ENCODE results near the gene DNPH1.
A peak's percentile ranks its signal among the peaks of the same experiment; 100 is the strongest.

Gene DNPH1

DNA sequence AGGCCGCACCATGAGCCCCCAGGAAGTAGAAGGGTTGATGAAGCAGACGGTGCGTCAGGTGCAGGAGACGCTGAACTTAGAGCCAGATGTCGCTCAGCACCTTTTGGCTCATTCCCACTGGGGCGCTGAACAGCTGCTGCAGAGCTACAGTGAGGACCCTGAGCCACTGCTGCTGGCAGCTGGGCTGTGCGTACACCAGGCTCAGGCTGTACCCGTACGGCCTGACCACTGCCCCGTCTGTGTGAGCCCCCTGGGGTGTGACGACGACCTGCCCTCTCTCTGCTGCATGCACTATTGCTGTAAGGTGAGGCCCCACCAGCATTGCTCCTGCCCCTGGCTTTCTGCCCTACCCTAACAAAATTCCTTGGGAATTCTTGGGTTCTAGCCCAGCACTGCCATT lies 13.1 kb downstream of the DNPH1 start:
- no peak for DNase-seq

DNA sequence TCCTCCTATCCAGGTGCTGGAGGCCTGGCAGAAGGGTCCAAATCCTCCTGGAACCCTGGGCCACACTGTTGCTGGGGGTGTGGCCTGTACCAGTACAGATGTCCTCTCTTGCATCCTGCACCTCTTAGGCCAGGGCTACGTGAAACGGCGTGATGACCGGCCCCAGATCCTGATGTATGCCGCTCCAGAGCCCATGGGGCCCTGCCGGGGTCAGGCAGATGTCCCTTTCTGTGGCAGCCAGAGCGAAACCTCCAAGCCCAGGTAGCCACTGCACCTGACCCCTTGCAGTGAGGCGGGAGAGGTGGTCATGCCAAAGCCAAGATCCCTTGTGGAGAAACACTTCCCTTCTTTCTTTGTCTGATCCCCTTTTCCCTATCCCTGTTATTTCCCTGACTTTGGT lies 14.2 kb downstream of the DNPH1 start:
- DNase-seq: no peak

DNA sequence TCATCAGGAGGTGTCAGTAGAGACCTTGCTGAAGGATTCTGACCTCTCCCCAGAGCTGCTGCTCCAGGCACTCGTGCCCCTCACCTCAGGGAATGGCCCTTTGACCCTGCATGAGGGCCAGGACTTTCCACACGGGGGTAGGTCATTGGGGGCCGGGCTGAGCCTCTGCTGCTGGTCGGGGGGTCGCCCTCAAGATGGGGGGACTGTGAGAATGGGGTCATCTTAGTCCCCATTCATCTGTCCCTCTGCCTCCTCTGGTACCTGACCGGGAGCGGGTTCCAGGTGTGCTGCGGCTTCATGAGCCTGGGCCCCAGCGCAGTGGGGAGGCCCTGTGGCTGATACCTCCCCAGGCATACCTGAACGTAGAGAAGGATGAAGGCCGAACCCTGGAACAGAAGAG lies 15.8 kb downstream of the DNPH1 start:
- DNase-seq: no peak

DNA sequence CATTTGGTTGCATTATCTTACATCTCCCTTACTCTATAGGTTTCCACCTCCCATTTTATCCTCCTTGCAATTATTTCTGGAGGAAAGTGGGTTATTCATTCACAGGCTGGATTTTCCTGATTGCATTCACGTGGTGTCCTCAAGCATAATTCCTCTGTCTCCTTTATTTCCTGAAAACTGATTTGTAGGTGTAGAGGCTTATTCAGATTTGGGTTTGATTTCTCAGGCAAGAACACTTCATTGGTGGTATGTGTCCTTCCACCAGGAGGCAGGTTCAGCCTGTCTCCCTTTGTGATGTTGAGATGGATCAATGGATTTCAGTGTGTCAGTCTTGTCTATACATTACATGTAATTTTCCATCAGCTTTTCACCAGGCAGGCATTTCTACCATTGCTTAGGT lies 17.3 kb downstream of the DNPH1 start:
- DNase-seq: no peak

DNA sequence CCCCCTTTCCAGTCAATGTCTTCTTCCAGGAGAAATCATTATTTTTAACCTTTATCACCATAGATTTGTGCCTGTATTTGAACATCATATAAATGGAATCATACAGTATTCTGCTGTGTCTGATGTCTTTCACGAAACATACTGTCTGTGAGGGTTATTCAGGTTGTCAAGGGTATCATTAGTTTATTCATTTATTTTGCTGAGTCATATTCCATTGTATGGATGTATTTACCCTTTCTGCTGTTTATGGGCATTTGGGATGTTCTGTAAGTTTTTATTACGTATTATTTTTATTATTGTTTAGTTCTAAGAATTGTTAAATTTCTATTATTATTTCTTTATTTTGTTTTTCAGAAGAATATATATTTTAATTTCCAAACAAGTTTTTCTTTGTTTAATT lies 22.0 kb downstream of the DNPH1 start:
- no peak for DNase-seq

DNA sequence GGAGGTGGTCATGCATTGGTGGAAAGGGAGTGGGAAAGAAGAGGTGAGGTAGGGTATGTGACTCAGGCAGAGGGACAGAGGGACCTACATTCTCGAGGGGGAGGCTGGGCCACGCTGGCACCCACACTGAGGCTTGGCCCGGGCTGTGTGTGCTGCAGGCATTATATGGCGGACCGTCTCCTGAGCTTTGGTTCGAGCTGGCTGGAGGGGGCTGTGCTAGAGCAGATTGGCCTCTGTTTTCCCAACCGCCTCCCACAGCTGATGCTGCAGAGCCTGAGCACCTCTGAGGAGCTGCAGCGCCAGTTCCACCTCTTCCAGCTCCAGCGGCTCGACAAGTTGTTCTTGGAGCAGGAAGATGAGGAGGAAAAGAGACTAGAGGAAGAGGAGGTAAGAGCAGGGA lies 23.4 kb downstream of the DNPH1 start:
- no peak for DNase-seq

DNA sequence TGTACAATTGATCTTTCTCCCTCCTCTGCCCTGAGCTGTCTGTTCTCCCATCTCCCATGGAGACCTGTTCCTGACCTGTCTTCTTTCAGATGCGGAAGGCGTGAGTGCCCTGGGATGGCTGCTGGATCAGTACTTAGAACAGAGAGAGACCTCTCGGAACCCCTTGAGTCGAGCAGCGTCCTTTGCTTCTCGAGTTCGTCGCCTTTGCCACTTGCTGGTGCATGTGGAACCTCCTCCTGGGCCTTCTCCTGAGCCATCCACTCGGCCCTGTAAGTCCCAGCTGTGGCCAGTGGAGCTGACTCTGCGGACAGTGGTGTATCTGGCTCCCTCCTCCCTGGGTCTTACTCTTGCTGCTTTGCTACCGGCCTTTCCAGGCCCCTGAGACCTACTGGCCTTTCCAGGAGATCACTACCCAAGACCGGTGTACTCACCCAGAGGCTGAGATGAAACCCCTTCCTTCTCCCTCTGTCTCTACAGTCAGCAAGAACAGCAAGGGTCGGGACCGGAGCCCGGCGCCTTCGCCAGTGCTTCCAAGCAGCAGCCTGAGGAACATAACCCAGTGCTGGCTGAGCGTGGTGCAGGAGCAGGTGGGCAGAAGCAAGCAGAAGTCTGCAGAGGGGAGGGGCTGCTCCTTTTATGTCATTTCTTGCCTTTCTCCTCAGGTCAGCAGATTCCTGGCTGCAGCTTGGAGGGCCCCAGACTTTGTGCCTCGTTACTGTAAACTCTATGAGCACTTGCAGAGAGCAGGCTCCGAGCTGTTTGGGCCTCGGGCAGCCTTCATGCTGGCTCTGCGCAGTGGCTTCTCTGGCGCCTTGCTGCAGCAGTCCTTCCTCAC lies 24.8 kb downstream of the DNPH1 start:
- DNase-seq: no peak

DNA sequence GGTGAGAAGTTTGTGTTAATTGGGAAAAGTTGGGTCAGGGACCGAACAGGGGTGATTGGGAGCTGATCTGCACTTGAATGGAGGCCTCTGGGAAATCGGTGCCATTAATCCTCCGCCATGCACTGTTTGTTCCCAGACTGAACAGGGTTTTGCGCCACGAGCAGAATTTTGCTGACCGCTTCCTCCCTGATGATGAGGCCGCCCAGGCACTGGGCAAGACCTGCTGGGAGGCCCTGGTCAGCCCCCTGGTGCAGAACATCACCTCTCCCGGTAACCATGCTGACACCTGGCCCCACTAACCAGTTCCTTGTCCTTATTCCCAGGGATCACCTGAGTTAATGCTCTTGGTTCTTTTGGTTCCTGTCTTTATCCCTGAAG lies 25.6 kb downstream of the DNPH1 start:
- DNase-seq: no peak

DNA sequence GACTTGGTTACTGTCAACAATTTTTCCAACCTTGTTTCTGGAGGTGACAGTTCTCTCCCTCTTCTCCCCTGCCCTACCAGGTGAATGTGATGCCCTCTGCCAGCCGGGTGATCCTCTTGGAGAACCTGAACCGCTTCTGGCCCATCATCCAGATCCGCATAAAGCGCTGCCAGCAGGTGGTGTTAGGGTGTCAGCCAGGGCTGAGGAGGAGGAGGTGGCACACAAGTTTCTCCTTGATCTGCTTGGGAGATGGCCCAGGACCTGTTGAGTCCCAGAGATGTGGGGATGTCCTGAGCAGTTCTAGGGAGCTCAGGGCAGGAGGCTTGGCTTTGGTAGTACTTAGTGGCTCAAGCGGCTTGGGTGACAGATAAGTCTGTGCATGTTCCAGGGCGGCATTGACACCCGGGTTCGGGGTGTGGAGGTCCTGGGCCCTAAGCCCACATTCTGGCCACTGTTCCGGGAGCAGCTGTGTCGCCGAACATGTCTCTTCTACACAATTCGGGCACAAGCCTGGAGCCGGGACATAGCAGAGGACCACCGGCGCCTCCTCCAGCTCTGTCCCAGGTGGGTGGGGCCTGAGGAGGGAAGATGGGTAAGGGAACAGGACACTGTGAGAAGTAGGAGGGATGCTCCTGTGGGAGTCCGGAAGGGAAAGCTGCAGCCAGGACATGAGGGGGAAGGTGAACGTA lies 26.1 kb downstream of the DNPH1 start:
- DNase-seq: no peak

DNA sequence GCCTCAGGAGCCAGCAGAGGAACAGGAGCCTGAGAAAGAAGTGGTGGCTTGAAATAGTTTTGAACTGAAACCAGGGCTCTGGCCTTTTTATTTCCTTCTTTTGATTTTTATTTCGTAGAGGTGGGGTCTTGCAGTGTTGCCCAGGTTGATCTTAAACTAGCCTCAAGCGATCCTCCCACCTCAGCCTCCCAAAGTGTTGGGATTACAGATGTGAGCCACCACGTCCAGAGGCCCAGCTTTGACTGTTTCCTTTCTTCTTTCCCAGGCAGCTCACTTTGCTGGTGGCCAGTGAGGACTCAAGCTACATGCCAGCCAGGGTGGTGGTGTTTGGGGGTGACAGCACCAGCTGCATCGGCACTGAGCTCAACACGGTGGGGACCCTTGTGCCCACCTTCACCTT lies 26.8 kb downstream of the DNPH1 start:
- DNase-seq: no peak

DNA sequence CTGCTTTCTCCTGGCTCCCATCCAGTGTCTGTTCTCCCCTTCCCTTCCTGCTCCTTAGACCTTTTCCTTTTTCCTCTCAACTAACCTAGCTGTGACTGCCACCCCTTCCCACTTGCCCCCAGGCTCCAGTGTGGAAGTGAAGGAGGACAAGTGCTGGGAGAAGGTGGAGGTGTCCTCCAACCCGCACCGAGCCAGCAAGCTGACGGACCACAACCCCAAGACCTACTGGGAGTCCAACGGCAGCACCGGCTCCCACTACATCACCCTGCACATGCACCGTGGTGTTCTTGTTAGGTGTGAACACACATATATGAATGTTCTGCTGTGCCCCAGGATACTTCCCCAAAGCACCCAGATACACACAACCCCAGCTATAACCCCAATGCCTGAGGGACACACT lies 28.7 kb downstream of the DNPH1 start:
- no peak for DNase-seq

DNA sequence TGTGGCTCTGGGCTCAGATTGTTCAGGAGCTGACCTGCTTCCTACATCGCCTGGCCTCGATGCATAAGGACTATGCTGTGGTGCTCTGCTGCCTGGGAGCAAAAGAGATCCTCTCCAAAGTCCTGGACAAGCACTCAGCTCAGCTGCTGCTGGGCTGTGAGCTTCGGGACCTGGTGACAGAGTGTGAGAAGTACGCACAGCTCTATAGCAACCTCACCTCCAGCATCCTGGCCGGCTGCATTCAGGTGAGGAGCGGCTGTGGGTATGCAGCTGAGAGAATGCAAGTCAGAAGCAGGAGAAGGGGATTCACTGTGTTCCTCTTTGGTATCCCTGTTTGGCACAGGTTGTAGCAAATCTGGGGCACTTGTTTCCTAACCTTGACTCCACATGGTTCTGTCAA lies 29.4 kb downstream of the DNPH1 start:
- no peak for DNase-seq

DNA sequence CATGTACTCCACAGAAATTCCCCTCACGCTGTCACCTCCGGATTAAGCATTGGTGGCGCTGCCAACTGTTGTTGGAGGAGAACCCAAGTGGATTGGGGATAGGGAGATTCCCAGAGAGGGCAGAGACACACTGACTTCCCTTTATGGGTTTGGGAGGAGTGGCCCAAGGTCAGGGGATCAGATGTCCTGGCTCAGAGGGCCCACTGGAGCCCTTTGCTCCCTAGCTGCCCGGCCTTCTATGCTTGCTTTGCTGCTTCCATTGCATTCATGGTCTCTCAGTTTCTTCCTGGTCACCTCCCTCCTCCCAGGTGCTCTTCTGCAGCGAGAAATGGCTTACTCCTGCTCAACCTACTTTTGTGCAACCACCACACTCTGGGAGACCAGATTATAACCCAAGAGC lies 32.9 kb downstream of the DNPH1 start:
- no peak for DNase-seq

DNA sequence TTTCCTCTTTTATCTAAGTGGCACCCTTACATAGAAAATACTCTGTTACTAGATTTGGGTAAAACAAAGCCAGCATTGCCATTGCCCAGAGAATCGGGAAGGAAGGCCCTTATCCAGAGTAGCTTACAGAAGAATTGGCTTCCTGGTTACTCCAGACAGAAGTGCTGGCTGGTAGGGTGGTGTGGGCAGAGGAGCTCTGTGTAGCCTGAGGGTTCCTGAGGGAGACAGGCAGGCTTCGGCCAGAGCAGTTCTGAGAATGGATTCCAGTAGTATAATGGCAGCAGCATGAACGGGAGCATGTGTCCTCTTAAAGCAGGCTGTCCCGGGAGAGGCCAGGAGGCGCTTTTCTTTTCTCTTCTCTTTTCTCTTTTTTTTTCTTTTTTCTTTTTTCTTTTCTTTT lies 35.4 kb downstream of the DNPH1 start:
- no peak for DNase-seq

DNA sequence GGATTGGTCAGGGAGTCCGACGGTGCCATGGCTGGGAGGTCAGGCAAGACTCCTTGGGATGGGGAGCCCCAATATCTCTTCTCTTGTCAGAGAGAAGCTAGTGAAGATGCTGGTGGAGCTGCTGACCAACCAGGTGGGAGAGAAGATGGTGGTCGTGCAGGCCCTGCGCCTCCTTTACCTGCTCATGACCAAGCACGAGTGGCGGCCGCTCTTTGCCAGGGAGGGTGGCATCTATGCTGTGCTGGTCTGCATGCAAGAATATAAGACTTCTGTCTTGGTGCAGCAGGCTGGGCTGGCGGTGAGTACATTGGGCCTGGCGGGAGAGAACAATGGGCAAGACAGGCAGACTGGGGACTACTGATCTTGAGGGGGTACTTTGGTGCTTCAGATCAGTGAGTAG lies 36.4 kb downstream of the DNPH1 start:
- DNase-seq: no peak

DNA sequence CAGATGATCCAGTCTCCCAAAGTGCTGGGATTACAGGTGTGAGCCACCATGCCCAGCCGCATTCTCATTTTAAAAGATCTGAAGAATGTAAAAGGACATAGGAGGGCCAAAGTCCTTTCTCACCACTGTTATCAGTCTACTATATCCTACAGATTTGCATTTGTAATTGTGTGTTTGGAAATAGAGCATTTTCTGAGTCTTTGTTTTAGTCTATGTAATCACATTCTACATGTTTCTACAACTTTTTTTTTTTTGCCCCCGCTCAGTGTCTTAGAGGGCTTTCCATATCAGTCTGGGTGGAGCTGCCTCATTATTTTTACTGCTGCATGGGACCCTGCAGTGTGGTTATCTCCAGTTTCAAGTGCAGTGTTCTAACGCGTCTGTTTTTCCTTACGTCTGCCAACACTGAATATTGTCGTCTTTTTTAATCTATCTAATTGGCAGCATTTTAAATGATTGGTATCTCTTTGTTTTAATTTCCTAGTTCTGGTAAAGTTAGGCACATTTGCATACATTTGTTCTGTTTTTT lies 39.4 kb downstream of the DNPH1 start:
- DNase-seq: no peak

DNA sequence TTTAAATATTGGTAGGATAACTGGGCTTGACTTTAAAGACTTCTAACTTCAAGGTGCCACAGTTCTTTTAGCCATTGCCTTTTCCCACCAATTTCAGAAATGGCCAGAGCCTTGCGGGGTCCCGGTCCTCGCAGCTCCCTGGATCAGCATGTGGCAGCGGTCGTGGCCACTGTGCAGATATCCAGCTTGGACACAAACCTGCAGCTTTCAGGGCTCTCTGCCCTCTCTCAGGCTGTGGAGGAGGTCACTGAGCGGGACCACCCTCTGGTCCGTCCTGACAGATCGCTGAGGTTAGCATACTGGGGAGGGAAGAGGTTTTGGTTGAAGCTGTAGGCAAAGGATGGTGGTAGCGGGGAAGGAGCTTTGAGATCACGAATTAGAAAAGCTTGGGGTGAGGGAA lies 40.9 kb downstream of the DNPH1 start:
- no peak for DNase-seq

DNA sequence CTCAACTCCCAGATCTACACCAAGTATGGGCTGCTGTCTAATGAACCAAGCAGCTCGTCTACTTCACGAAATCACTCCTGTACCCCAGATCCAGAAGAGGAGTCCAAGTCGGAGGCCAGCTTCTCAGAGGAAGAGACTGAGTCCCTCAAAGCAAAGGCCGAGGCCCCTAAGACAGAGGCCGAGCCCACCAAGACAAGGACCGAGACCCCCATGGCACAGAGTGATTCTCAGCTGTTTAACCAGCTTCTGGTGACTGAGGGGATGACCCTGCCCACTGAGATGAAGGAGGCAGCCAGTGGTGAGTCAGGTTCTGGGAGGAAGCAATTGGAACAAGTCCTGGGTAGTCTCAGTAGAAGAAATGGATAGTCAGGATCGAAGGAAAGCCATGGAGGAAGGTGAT lies 41.5 kb downstream of the DNPH1 start:
- DNase-seq: no peak

DNA sequence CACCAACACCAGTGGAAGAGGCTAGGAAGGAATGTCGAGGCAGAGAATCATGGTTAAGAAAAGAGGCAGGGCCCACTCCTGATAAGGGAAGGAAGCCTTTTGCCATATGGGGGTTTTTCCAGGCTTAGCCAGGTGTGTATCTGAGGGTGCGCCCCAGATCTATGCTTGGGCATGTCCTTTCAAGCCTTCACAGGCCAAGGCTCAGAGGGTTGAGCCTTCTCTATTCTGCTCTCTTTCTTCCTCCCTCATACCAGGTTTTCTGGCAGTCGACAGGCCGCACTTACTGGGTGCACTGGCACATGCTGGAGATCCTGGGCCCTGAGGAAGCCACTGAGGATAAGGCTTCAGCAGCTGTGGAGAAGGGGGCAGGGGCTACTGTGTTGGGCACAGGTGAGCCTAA lies 42.6 kb downstream of the DNPH1 start:
- no peak for DNase-seq

DNA sequence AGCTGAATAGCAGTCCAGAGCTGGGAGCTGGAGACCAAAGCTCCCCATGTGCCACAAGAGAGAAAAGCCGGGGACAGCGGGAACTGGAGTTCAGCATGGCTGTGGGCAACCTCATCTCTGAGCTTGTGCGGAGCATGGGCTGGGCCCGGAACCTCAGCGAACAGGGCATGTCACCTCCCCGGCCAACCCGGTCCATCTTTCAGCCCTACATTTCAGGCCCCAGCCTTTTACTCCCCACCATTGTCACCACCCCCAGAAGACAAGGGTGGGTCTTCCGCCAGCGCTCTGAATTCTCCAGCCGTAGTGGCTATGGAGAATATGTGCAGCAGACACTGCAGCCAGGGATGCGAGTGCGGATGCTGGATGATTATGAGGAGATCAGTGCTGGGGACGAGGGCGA lies 43.3 kb downstream of the DNPH1 start:
- DNase-seq: no peak

DNA sequence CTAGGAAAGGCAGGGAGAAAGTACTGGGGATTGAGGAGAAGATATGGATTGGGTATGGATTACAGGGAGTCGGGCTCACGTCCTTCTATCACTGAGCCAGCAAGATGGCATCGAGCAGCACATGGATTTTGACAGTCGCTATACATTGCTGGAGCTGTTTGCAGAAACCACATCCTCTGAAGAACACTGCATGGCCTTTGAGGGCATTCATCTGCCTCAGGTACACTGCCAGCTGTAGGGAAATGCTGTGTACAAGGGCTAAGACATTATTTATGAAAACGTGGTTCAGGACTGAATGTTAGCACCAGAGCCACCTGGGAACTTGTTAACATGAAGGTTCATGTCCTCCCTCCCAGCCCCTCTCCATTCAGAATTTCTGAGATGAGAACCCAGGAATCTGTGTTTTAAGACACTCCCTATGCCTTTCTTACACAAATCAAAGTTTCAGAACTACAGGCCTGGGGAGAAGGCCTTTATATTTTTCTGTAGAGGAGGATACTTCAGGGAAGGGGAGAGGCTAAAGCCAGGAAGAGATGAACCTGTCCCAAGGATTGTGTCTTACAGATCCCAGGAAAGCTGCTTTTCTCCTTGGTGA lies 43.8 kb downstream of the DNPH1 start:
- no peak for DNase-seq

DNA sequence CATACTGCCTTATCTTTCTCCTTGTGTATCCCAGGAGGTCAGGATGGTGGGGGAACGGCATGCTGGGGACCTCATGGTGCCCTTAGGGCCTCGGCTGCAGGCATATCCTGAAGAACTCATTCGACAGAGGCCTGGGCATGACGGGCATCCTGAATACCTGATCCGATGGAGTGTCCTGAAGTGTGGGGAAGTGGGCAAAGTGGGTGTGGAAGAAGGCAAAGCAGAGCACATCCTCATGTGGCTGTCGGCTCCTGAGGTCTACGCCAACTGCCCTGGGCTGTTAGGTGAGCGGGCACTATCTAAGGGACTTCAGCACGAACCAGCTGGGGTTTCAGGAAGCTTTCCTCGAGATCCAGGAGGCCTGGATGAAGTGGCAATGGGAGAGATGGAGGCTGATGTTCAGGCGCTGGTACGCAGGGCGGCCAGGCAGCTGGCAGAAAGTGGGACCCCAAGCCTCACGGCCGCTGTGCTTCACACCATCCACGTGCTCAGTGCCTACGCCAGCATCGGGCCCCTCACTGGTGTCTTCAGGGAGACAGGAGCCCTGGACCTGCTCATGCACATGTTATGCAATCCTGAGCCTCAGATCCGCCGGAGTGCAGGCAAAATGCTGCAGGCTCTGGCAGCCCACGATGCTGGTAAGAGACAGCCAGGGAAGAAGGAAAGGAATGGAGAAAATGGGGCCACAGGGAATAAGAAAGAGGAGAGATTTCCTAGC lies 44.9 kb downstream of the DNPH1 start:
- DNase-seq: peak in 1 of 51 donors; percentile 9

All from hypothalamus (tissue), 51 donors.